GM12872 (cell line): ENCODE data around the gene KIF5C.

Source experiments
- CTCF ChIP-seq: IDR thresholded peaks from 3 replicates; pipeline ENCODE4 v1.5.1; 2011; ENCODE audit warnings: low read depth, mild to moderate bottlenecking, low read length, moderate library complexity; ENCODE audit not compliant: insufficient read depth

KIF5C gene

GRCh38 chr2:148876202-148876594 is 1.2 kb downstream of the KIF5C start:
- TF ChIP-seq CTCF: no peak

- TF ChIP-seq CTCF: no peak
Measured at GRCh38 chr2:148876595-148877402, 1.8 kb downstream of the KIF5C start.

- no peak for TF ChIP-seq CTCF
Measured at GRCh38 chr2:148877403-148877740, 2.3 kb downstream of the KIF5C start.

- TF ChIP-seq CTCF: no peak
Measured at GRCh38 chr2:148880636-148881035, 5.6 kb downstream of the KIF5C start.

DNA sequence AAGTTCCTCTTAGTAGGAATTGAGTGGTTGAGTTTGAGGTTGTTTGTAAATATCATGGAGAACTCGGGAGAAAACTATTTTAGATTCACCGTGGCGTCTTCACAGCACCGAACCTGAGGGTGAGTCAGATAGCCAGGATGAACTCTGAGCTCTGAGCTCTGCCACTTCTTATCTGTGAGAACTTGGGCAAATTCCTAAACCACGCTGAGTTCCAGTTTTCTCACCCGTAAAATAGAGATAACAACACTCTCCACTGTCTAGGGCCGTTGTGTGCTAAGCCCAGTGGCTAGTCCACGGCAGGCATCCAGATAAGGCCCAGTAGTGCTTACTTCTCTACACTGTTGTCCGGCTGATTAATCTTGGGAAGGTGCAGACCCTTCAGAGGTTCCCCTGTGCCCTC is 7.0 kb downstream of the KIF5C start:
- TF ChIP-seq CTCF: no peak

DNA sequence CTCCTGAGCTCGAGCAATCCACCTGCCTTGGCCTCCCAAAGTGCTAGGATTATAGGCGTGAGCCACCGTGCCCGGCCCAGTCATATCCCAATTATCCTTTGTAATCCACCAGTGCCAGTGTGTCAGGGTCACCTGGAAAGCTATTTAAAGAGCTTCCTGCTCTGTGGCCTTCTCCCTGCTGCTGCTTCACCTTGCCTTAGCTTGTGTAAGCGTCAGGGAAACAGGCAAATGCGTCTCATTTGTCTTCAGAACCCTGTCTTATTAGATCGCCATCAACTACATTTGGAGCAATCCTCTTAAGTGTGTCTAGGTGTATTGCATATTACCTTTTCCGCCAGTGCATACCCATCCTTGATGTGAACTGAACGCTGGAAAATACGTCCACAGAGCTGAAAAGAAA is 10.2 kb downstream of the KIF5C start:
- TF ChIP-seq CTCF: no peak

DNA sequence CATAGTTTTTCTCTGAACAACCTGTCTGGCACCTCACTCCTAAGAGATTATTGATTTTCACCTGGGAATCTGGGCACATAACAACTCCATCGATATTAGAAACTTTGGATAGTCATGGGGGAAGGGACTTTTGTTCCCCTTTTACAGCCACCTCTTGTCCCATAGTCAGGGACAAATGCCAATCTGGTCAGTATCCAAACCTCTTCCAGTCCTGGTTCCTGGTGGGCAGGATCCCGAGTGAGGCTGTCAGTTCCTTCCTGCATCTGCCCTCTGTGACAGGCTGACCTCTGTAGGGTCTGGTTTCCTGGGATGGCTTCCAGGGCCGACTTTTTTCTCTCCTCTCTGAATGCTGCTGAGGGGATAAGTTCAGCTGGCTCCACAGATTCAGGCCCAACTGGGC is 11.0 kb downstream of the KIF5C start:
- TF ChIP-seq CTCF: no peak
